ENCODE measurements around the gene OR2A2.
A peak's percentile ranks its signal among the peaks of the same experiment; 100 is the strongest.
"Not testable (repeated sequence)": the region's sequence is repeated elsewhere in the genome, so short reads cannot be mapped to it uniquely, and the experiment has no call there.

OR2A2 gene

GRCh38 chr7:144109283-144109682 lies at the start of gene OR2A2:
OR2A2 (plus strand) TSS chr7:144109583; CDS start chr7:144109583, 0 bp downstream.
- DNase-seq, result no peak

- DNase-seq, result no peak
These were observed 45.7 kb upstream of the OR2A2 start for GRCh38 chr7:144063710-144064109.

- DNase-seq, result no peak
These were observed 39.9 kb upstream of the OR2A2 start, which contains the start of gene OR2A25 for GRCh38 chr7:144069511-144069910. OR2A25 (plus strand) TSS chr7:144069811; CDS start chr7:144074220, 4,409 bp downstream.

DNA sequence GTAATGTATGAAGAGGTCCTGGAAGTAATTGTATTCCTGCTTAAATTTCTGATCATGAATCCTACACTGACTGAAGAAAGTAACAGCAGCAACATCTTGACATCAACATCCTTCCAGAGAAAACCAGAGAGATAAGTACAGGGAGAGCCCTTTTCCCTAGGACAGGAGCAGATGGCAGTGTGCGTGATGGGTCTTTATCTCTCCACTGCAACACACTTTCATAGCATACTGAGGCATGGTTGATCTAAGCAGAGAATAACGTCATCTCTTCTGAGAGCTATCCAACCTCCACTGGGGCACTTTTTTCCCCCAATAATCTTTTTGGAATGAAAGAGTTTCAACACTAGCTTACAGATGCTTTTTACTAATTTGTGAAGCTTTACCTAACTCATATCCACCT lies 39.4 kb upstream of the OR2A2 start:
- no peak for DNase-seq

GRCh38 chr7:144074374-144074773 lies 35.0 kb upstream of the OR2A2 start:
- DNase-seq, result no peak

GRCh38 chr7:144085978-144086377 lies 23.4 kb upstream of the OR2A2 start, which contains the start of gene OR2A12:
OR2A12 (plus strand) TSS chr7:144086278; CDS start chr7:144095108, 8,830 bp downstream.
- no peak for DNase-seq

DNA sequence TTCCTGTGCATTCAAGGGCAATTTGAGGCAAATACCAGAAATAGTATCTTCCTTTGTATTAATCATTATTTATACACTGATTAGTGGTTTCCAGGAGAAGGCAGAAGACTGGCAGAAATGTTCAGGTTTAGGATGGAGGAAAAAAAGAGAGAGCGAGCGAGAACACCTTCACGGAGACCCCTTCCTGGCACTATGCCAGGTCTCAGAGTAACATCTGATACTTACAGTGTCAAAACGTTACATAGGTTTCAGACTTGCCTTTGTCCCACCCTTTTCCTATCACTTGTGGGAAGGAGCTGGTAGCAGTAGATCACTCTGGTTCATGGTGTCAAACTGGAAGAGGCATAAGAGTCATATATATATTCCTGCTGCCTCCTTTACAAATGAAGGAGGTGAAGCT lies 22.7 kb upstream of the OR2A2 start:
- no peak for DNase-seq

GRCh38 chr7:144087230-144087629 lies 22.2 kb upstream of the OR2A2 start:
- DNase-seq, result no peak

- DNase-seq, result no peak
These were observed 18.7 kb upstream of the OR2A2 start for GRCh38 chr7:144090667-144091066.

GRCh38 chr7:144098776-144099175 lies 10.6 kb upstream of the OR2A2 start:
- DNase-seq, result no peak

- no peak for DNase-seq
These were observed 8.8 kb upstream of the OR2A2 start for GRCh38 chr7:144100607-144101006.

GRCh38 chr7:144102041-144102440 lies 7.3 kb upstream of the OR2A2 start:
- no peak for DNase-seq

GRCh38 chr7:144105211-144105610 lies 4.2 kb upstream of the OR2A2 start:
- DNase-seq, result no peak

GRCh38 chr7:144110272-144110671 lies 889 bp downstream of the OR2A2 start:
- DNase-seq, result no peak

- DNase-seq, result no peak
These were observed 4.3 kb downstream of the OR2A2 start for GRCh38 chr7:144113651-144114050.

DNA sequence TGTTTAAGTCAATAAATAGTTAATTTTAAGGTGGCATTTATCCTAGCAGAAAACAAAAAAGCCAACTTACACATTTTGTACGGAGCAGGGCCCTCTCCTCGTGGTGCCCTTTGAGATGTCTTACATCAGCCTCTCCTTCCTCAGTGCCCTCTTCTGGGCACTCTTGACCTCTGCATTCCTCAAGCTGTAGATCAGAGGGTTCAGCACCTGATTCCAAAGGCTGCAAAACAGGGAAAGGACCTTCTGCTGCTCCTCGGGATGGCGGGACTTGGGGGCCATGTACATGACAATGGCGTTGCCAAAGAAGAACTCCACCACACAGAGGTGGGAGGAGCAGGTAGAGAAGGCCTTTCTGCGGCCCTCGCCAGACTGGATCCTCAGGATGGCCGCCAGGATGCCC lies 9.0 kb downstream of the OR2A2 start:
- DNase-seq, result no peak

- no peak for DNase-seq
These were observed 13.5 kb downstream of the OR2A2 start, which contains the start of gene OR2A14 for GRCh38 chr7:144122876-144123275. OR2A14 (plus strand) TSS chr7:144123176; CDS start chr7:144129113, 5,937 bp downstream.

GRCh38 chr7:144127714-144128334 lies 18.4 kb downstream of the OR2A2 start:
- DNase-seq, result peak; percentile 72

GRCh38 chr7:144129601-144130000 lies 20.2 kb downstream of the OR2A2 start:
- DNase-seq, result not testable (repeated sequence)

DNA sequence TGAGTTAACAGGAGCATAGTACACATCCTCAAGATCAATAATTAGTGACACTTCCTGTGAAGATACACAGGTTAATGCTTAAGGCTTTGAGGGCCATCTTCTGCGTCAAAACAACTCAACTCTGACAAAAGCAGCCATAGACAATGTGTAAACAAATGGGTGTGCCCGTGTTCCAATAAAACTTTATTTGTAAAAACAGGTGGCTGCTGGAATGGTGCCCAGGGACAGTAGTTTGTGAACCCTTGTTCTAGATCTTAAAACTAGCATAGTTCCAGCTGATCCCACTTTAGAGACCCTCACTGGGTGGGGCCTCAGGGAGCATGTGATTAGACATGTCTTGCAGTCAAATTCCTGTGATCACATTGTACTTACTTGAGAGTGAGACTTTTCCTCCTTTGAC lies 21.3 kb downstream of the OR2A2 start:
- DNase-seq, result no peak

DNA sequence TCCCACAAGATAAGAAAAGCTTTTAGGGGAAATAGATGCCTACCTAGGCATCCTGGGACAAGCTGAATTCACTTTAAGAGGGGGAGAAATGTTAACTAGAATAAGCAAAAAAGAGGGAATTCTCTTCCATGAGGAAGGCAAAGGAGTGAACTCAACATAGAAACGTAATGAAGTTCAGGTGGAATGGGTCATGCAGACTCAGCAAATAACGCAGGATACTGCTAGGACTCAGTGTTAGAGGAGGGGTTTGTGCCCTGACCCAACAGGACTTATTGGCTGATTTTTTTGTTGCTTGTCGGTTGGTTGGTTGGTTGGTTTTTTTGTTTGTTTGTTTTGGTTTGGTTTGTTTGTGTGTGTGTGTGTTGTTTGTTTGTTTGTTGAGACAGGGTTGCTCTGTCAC lies 22.9 kb downstream of the OR2A2 start:
- no peak for DNase-seq

- no peak for DNase-seq
These were observed 23.9 kb downstream of the OR2A2 start for GRCh38 chr7:144133307-144133706.

DNA sequence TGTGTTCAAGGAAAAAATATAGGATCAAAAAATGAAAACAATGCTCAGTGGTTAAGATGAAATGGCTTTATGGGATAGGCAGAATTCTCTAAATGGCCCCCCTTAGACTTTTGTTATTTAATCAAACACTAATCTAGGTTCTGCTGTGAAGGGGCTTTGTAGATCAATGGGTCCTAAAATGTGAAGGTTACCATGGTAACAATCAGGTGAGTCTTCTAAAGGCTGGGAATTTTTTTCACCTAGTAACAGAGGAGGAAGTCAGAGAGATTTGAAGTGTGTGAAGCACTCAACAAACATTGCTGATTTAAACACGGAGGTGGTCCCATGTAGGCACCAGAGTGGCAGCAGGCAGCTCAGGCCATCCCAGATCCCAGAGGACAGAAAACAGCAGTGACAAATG lies 24.7 kb downstream of the OR2A2 start:
- DNase-seq, result no peak

DNA sequence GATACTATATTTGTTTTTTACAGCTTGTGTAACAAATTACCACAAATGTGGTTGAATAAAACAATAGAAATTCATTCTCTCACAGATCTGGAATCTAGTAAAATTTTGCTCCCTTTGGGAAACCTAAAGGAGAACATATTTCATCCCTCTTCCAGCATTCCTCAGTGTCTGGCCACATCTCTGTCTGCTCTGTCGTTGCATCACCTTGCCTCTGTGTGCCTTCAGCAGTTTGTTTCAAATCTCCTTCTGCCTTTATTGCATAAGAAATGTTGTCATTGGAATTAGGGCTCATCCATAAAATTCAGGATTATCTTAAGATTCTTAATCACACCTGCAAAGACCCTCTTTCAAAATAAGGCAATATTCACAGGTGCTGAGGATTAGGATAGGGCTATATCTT lies 28.1 kb downstream of the OR2A2 start:
- DNase-seq, result no peak

DNA sequence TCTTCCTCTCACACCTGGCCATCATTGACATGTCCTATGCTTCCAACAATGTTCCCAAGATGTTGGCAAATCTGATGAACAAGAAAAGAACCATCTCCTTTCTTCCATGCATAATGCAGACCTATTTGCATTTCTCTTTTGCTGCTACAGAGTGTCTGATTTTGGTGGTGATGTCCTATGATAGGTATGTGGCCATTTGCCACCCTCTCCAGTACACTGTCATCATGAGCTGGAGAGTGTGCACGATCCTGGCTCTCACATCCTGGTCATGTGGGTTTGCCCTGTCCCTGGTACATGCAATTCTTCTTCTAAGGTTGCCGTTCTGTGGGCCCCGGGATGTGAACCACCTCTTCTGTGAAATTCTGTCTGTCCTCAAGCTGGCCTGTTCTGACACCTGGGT lies 32.8 kb downstream of the OR2A2 start:
- DNase-seq, result no peak
